NB4 (cell line): ENCODE results near the gene UPB1.

Experiments
- MYC ChIP-seq: IDR thresholded peaks from 2 replicates; pipeline ENCODE4 v1.6.1; 2011; ENCODE audit warnings: low read depth, low read length
- TF ChIP-seq, protein P1 (sequence below): IDR thresholded peaks from one replicate; pipeline ENCODE4 v1.5.1; 2012; ENCODE audit warnings: low read depth, low read length

DNA sequence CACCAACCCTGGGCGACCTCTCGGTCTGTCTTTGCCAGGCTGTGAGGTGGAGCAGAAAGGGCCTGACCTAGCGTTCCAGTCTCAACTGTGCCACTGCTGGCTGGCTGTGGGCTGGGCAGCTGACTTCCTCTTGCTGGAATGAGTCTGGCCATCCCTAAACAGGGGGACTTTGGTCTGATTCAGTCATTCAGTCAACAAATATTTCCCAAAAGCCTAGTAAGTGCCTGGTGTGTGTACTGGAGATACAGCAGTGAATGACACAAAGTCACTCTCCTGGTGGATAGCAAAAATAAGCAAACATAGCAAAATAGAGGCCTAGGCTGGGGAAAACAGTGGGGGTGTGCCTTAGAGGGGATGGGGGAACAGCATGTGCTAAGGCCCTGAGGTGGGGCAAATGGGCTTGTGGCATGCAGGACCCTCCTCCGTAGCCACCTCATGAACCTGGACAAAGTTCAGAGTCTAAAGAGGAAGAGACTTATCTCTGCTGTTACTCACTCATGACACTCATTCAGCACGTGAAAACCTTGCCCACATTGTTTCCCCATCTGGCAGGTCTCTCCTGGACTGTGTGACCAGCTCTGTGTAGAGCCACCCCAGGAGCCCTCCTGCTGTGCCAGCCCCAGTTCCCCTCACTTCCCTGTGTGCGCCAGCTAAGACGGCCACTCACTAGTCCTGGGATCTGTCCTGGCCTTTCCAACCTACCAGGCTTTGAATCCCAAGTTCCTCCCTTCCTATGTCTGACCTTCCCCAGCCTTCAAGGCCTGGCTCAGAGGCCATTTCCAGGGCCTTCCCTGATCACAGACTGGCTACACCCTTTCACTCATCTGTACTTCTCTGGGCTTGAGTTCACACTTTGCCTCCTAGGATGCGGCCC is 55.1 kb downstream of the UPB1 start:
- TF ChIP-seq, protein P1, sequence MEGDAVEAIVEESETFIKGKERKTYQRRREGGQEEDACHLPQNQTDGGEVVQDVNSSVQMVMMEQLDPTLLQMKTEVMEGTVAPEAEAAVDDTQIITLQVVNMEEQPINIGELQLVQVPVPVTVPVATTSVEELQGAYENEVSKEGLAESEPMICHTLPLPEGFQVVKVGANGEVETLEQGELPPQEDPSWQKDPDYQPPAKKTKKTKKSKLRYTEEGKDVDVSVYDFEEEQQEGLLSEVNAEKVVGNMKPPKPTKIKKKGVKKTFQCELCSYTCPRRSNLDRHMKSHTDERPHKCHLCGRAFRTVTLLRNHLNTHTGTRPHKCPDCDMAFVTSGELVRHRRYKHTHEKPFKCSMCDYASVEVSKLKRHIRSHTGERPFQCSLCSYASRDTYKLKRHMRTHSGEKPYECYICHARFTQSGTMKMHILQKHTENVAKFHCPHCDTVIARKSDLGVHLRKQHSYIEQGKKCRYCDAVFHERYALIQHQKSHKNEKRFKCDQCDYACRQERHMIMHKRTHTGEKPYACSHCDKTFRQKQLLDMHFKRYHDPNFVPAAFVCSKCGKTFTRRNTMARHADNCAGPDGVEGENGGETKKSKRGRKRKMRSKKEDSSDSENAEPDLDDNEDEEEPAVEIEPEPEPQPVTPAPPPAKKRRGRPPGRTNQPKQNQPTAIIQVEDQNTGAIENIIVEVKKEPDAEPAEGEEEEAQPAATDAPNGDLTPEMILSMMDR: no peak
- no peak for TF ChIP-seq MYC
